IMR-90 (cell line): ENCODE results near the gene TCF7. TPM values are rescaled to one million over a fixed set of nuclear protein-coding genes. Genes with fewer than 3 reads are reported as not detected.

Source experiments
- ATAC-seq: fragments of 200-7000 bp; cut with Tn5 transposase; 2 replicates; pipeline ENCODE4 v1.9.1; 2020; ENCODE audit warnings: low read depth, mild to moderate bottlenecking, moderate library complexity
- BruUV-seq: library from RNA; stranded (reverse); fragments of 400-500 nt; replicated peaks from 2 replicates; lab custom pipeline; 2021; lab: Mats Ljungman, UMichigan
- CTCF ChIA-PET: fragments of 300-600 bp; formaldehyde crosslinking; extraction: SDS; loops from one replicate; lab custom pipeline; 2021; ENCODE audit warnings: antibody characterized with exemption; lab: Yijun Ruan, JAX
- POLR2A ChIA-PET: fragments of 300-600 bp; sonication (Branson Sonifier 250); formaldehyde crosslinking; loops from one replicate; lab custom pipeline; 2022; ENCODE audit warnings: antibody characterized with exemption; ENCODE audit not compliant: unreplicated experiment; lab: Charles Lee
- DNase-seq: peaks from one replicate; pipeline ENCODE4 v3.0.0; 2013
- H2AFZ ChIP-seq: replicated peaks from 2 replicates; pipeline ENCODE3; 2013; ENCODE audit warnings: low read length, mild to moderate bottlenecking; ENCODE audit not compliant: poor library complexity
- H2AK5ac ChIP-seq: 2 replicates; pipeline ENCODE4 v1.6.1; 2013; ENCODE audit warnings: low read depth, low read length, inconsistent platforms
- H2AK9ac ChIP-seq: replicated peaks from 2 replicates; pipeline ENCODE3; 2013; ENCODE audit warnings: mild to moderate bottlenecking, low read depth, low read length, moderate library complexity; ENCODE audit not compliant: poor library complexity
- H2BK120ac ChIP-seq: 2 replicates; pipeline ENCODE4 v1.6.1; 2013; ENCODE audit warnings: low read depth, low read length, inconsistent platforms
- H2BK15ac ChIP-seq: 3 replicates; pipeline ENCODE4 v1.6.1; 2013; ENCODE audit warnings: low read depth, low read length, inconsistent platforms
- H2BK20ac ChIP-seq: 2 replicates; pipeline ENCODE4 v1.6.1; 2013; ENCODE audit warnings: low read depth, mild to moderate bottlenecking, inconsistent platforms, low read length, moderate library complexity
- H2BK5ac ChIP-seq: 2 replicates; pipeline ENCODE4 v1.6.1; 2013; ENCODE audit warnings: mild to moderate bottlenecking, low read depth, low read length, inconsistent platforms; ENCODE audit not compliant: poor library complexity, severe bottlenecking
- H3K14ac ChIP-seq: replicated peaks from 2 replicates; pipeline ENCODE4 v1.6.1; 2013; ENCODE audit warnings: low read depth, low read length, inconsistent platforms
- H3K18ac ChIP-seq: 2 replicates; pipeline ENCODE4 v1.6.1; 2013; ENCODE audit warnings: low read depth, low read length, control low read depth
- H3K23ac ChIP-seq: 2 replicates; pipeline ENCODE4 v1.6.1; 2013; ENCODE audit warnings: low read depth, low read length, inconsistent platforms
- H3K27ac ChIP-seq: 2 replicates; pipeline ENCODE4 v1.5.1; 2013; ENCODE audit warnings: mild to moderate bottlenecking, control low read depth, low read length; ENCODE audit not compliant: insufficient read depth
- H3K27me3 ChIP-seq: 2 replicates; pipeline ENCODE4 v1.6.1; 2013; ENCODE audit warnings: low read length; ENCODE audit not compliant: control insufficient read depth, insufficient read depth
- H3K36me3 ChIP-seq: 2 replicates; pipeline ENCODE4 v1.6.1; 2013; ENCODE audit warnings: low read length, mixed read lengths; ENCODE audit not compliant: control insufficient read depth, insufficient read depth
- H3K4ac ChIP-seq: 2 replicates; pipeline ENCODE4 v1.6.1; 2013; ENCODE audit warnings: low read depth, low read length, inconsistent platforms
- H3K4me1 ChIP-seq: 2 replicates; pipeline ENCODE4 v1.6.1; 2013; ENCODE audit warnings: low read length, mixed read lengths; ENCODE audit not compliant: control insufficient read depth, insufficient read depth
- H3K4me2 ChIP-seq: 2 replicates; pipeline ENCODE4 v1.6.1; 2013; ENCODE audit warnings: low read depth, mild to moderate bottlenecking, control low read depth, low read length, moderate library complexity
- H3K4me3 ChIP-seq: 2 replicates; pipeline ENCODE4 v1.5.1; 2013; ENCODE audit warnings: low read depth, mild to moderate bottlenecking, control low read depth, low read length, moderate library complexity; ENCODE audit not compliant: insufficient read depth
- H3K56ac ChIP-seq: 2 replicates; pipeline ENCODE4 v1.6.1; 2013; ENCODE audit warnings: low read length, inconsistent platforms; ENCODE audit not compliant: insufficient read depth; ENCODE audit errors: extremely low read depth
- H3K79me1 ChIP-seq, 2 experiments: 2 replicates each; pipeline ENCODE4 v1.6.1; 2013; ENCODE audit warnings: low read length in 2 of 2, inconsistent platforms in 1 of 2, low read depth in 1 of 2
- H3K9ac ChIP-seq: 2 replicates; pipeline ENCODE4 v1.6.1; 2013; ENCODE audit warnings: low read depth, low read length, control low read depth
- H3K9me1 ChIP-seq: 2 replicates; pipeline ENCODE4 v1.6.1; 2013; ENCODE audit warnings: low read length, inconsistent platforms; ENCODE audit not compliant: insufficient read depth
- H3K9me3 ChIP-seq: 2 replicates; pipeline ENCODE4 v1.6.1; 2013; ENCODE audit warnings: low read length; ENCODE audit not compliant: control insufficient read depth, insufficient read depth
- H4K20me1 ChIP-seq: 2 replicates; pipeline ENCODE4 v1.6.1; 2013; ENCODE audit warnings: low read length, inconsistent platforms; ENCODE audit not compliant: insufficient read depth
- H4K5ac ChIP-seq: 2 replicates; pipeline ENCODE4 v1.6.1; 2013; ENCODE audit warnings: mild to moderate bottlenecking, low read depth, low read length, control low read depth
- H4K8ac ChIP-seq, 2 experiments: 2 replicates each; pipeline ENCODE4 v1.6.1; 2013; ENCODE audit warnings: low read depth in 2 of 2, low read length in 2 of 2, control low read depth in 1 of 2, inconsistent platforms in 1 of 2
- H4K91ac ChIP-seq: 2 replicates; pipeline ENCODE4 v1.6.1; 2013; ENCODE audit warnings: low read depth, low read length, inconsistent platforms; ENCODE audit not compliant: insufficient read depth
- BHLHE40 ChIP-seq: fragments of 150-350 bp; IDR thresholded peaks from 2 replicates; pipeline ENCODE4 v1.6.1; 2016; ENCODE audit warnings: mild to moderate bottlenecking, low read depth, low read length
- MAZ ChIP-seq: IDR thresholded peaks from 2 replicates; pipeline ENCODE4 v1.6.1; 2012; ENCODE audit warnings: low read depth, mild to moderate bottlenecking, low read length, improper control_type of control experiment, moderate library complexity, borderline replicate concordance
- POLR2A ChIP-seq: IDR thresholded peaks from 2 replicates; pipeline ENCODE4 v1.6.1; 2012; ENCODE audit warnings: mild to moderate bottlenecking, low read depth, low read length
- RAD21 ChIP-seq: IDR thresholded peaks from 2 replicates; pipeline ENCODE4 v1.6.1; 2012; ENCODE audit warnings: low read length, improper control_type of control experiment
- SMC3 ChIP-seq: fragments of 150-350 bp; IDR thresholded peaks from 2 replicates; pipeline ENCODE4 v1.6.1; 2016; ENCODE audit warnings: low read depth, mild to moderate bottlenecking, antibody characterized with exemption, low read length, moderate library complexity
- WGBS, 2 experiments: methylation state at CpG; one replicate each; pipeline versions ENCODE4 v1.1.5 to v1.1.7; 2013; ENCODE audit warnings: missing lambda C conversion rate in 2 of 2; ENCODE audit not compliant: insufficient read length in 1 of 2; ENCODE audit errors: extremely low coverage in 2 of 2; 5-methylcytosine and 5-hydroxymethylcytosine counted together
- dilution Hi-C: fragments of 300-500 bp; cut with HindIII; formaldehyde crosslinking; loops from one replicate; pipeline ENCODE4 v1.14.3; 2018; ENCODE audit warnings: low sequenced_read_pairs; ENCODE audit not compliant: unreplicated experiment
- in situ Hi-C: fragments of 300-500 bp; cut with MboI; formaldehyde crosslinking; loops from 3 replicates; pipeline ENCODE4 v1.14.3; 2019; ENCODE audit warnings: low sequenced_read_pairs, inconsistent platforms, mixed read lengths
- intact Hi-C: fragments of 100-400 bp; cut with micrococcal nuclease; formaldehyde crosslinking; loops from 2 replicates; pipeline ENCODE4 v1.10.0; 2022
- polyA plus RNA-seq, 3 experiments: library from polyadenylated mRNA; depleted of rRNA; stranded (reverse); fragments of >200 nt; gene quantifications; 2 replicates each; pipeline ENCODE4 v1.2.3, GENCODE V29; 2012; ENCODE audit warnings: low replicate concordance in 1 of 3
- total RNA-seq: library from RNA; depleted of rRNA; stranded (reverse); fragments of >200 nt; gene quantifications from 2 replicates; pipeline ENCODE4 v1.2.3, GENCODE V29; 2012
- TF ChIP-seq, protein P1 (sequence below): conservative IDR thresholded peaks from 2 replicates; pipeline ENCODE4 v1.5.1; 2012; ENCODE audit warnings: mild to moderate bottlenecking, low read depth, low read length, improper control_type of control experiment
- TF ChIP-seq, protein P2 (sequence below): fragments of 150-350 bp; IDR thresholded peaks from 2 replicates; pipeline ENCODE4 v1.6.1; 2016; ENCODE audit warnings: low read depth, mild to moderate bottlenecking, low read length, moderate library complexity, borderline replicate concordance

Gene TCF7
- total and polyA plus RNA-seq, 2 of the 4 experiments (the other 2 are of a cell fraction), result 1.3 to 3.4 TPM

- in situ Hi-C loops (loop anchor here (5.0 to 10.0 kb wide), 2 partner anchors 103 to 400 kb away; no protein-coding TSS in a partner anchor), intact Hi-C loops (loop anchor here (1.0 to 2.0 kb wide), 2 partner anchors 105 to 402 kb away; no protein-coding TSS in a partner anchor), dilution Hi-C loops (no loop called here)
- Histone ChIP-seq H3K9me1 (no peaks in the 10 kb centered on the region), H2AK5ac (0 out of 2 replicates have a peak overlapping the region, but pooled peaks have one; percentile 46), H3K18ac (no peak overlapping the region), H3K4ac (no peak overlapping the region), H2BK5ac (no peak overlapping the region), H3K14ac (no peak overlapping the region), H2AK9ac (peak overlapping the region; percentile 51), H3K4me1 (no peaks in the 10 kb centered on the region), H3K23ac (no peak overlapping the region), H3K56ac (no peak overlapping the region), H4K20me1 (0 out of 2 replicates have a peak, but pooled peaks cover 4% of the 10 kb centered on the region), H2AFZ (peak overlapping the region; percentile 4), H3K79me1 (no peaks in the 10 kb centered on the region), H3K36me3 (no peaks in the 10 kb centered on the region), H4K91ac (no peak overlapping the region), H3K4me2 (no peak overlapping the region), H3K9ac (no peak overlapping the region), H3K4me3 (no peak overlapping the region), H4K5ac (no peak overlapping the region), H3K27ac (no peak overlapping the region), H2BK15ac (no peak overlapping the region), H3K9me3 (no peaks in the 10 kb centered on the region), H4K8ac (no peak overlapping the region), H3K27me3 (no peaks in the 10 kb centered on the region), H2BK120ac (no peak overlapping the region), H2BK20ac (no peak overlapping the region)
- TF ChIP-seq, protein P1, sequence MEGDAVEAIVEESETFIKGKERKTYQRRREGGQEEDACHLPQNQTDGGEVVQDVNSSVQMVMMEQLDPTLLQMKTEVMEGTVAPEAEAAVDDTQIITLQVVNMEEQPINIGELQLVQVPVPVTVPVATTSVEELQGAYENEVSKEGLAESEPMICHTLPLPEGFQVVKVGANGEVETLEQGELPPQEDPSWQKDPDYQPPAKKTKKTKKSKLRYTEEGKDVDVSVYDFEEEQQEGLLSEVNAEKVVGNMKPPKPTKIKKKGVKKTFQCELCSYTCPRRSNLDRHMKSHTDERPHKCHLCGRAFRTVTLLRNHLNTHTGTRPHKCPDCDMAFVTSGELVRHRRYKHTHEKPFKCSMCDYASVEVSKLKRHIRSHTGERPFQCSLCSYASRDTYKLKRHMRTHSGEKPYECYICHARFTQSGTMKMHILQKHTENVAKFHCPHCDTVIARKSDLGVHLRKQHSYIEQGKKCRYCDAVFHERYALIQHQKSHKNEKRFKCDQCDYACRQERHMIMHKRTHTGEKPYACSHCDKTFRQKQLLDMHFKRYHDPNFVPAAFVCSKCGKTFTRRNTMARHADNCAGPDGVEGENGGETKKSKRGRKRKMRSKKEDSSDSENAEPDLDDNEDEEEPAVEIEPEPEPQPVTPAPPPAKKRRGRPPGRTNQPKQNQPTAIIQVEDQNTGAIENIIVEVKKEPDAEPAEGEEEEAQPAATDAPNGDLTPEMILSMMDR, result peak; percentile 89
- peak; percentile 95 for TF ChIP-seq SMC3
- TF ChIP-seq POLR2A, result no peak
- peak; percentile 93 for TF ChIP-seq RAD21
- TF ChIP-seq BHLHE40, result no peak
- 0 out of 2 replicates have a peak, but pooled peaks have one; percentile 15 for TF ChIP-seq MAZ
- TF ChIP-seq, protein P2, sequence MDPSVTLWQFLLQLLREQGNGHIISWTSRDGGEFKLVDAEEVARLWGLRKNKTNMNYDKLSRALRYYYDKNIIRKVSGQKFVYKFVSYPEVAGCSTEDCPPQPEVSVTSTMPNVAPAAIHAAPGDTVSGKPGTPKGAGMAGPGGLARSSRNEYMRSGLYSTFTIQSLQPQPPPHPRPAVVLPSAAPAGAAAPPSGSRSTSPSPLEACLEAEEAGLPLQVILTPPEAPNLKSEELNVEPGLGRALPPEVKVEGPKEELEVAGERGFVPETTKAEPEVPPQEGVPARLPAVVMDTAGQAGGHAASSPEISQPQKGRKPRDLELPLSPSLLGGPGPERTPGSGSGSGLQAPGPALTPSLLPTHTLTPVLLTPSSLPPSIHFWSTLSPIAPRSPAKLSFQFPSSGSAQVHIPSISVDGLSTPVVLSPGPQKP, result no peak
- no TSS peak for BruUV-seq
- DNase-seq, result peak; percentile 56
- WGBS, 2 experiments, result 58% methylated on average over 6 of the region's 11 CpGs; no CpG with 5 or more reads in 1 of the 2 experiments
- POLR2A ChIA-PET, result interaction anchor here (0.6 kb wide), 1 partner anchor 15 kb away, joined by 3 read pairs; no protein-coding TSS in a partner anchor
- ATAC-seq, result peak; percentile 99
- CTCF ChIA-PET, result interaction anchor here (0.6 to 3.2 kb wide), 4 partner anchors 57 to 403 kb away, joined by 6 to 21 read pairs (median 9); no protein-coding TSS in a partner anchor
These were observed 70.0 kb downstream of the TCF7 start for GRCh38 chr5:134184155-134185135.
